HG02840 (cell line): ENCODE measurements around the gene RPIA.
"Not testable (repeated sequence)": the region's sequence is repeated elsewhere in the genome, so short reads cannot be mapped to it uniquely, and the experiment has no call there.

Experiments used
- ATAC-seq: cut with Tn5 transposase; IDR thresholded peaks from one replicate; pipeline ENCODE4 v1.9.1; 2021; ENCODE audit warnings: mild to moderate bottlenecking, moderate library complexity, moderate number of reproducible peaks; ENCODE audit not compliant: unreplicated experiment, low FRiP score

The RPIA gene

GRCh38 chr2:88729061-88729745, 37.7 kb downstream of the RPIA start:
- no peak for ATAC-seq

GRCh38 chr2:88733155-88733902, 41.9 kb downstream of the RPIA start:
- no peak for ATAC-seq

DNA sequence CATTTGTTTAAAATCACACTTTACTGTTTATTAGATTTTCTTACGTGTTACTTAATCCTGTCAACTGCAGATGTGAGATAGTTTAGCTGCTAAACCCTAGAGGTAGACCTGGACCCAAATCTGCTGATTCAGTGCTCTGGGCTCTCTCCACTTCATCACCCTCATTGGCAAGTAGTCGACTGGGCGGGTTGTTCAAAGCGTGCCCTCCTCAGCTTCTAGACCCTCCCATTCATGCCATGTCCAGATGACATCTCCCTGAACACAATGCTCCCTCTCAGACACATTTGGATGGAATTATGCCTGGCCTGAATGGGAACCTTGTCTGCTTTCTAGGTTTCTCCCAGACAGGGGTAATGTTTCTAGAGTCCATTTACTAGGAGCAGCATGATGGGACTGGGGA, 43.7 kb downstream of the RPIA start:
- no peak for ATAC-seq

GRCh38 chr2:88735853-88736252, 44.4 kb downstream of the RPIA start:
- ATAC-seq = no peak

DNA sequence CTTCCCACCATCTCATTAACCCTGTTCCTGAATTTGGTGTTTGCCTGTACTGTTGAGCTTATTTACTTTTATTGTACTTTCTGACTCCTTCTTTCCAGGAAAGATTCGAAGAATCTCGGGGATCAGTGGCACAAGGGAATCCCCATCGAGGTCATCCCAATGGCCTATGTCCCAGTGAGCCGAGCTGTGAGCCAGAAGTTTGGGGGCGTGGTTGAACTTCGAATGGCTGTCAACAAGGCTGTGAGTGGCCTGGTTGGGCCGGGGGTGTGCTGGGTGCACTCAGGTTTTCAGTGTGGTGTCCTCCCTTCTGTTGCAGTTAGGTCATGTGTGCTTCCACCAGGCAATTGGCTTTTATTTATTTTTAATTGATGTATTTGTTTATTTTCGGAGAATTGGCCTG, 45.0 kb downstream of the RPIA start:
- ATAC-seq = no peak

DNA sequence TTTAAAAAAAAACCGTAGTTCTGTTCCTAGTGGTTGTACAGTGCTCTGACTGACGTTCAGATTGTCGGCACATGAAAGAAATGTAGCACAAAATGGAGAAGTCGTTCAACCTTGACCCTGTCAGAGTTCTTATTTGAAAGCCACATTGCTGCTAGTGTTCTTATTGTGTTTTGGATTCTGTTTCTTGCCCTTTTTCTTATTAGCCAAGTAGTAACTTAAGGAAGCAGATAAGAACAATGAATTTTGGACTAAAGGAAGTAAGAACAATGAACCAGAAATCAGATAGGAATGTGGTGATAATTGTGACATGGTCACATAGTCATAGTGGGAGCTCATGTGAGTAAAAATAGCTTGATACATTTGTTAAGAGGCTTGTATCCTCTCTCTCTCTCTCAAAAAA, 45.9 kb downstream of the RPIA start:
- no peak for ATAC-seq

GRCh38 chr2:88738271-88738670, 46.8 kb downstream of the RPIA start:
- no peak for ATAC-seq

DNA sequence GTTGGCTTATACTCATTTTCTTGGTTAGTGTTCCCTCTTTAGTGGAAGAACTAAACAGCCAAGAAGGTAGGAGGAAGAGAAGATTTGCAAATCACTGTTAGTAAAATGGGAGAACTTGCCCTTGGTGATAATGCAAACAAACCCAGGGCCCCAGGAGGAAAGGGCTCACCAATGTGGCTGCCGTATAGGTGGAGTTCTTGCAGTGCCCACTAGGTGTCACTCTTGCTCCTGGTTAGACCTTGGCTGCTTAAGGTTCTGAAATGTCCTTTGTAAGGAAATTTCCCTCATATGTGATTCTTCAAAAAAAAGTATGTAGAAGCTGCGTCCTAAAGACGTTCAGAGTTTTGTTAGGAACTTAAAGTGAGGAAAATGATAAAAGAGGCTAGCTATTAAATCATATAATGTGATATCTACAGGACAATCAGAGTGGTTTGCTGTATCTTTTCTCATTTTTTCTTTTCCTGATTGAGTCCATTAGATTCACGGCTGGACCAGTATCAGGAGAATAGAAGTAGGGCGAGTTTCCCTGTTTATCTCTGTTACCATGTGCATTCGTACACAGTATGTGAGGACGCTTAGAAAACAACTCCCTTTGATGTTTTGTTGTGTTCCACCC, 48.6 kb downstream of the RPIA start:
- no peak for ATAC-seq

GRCh38 chr2:88746929-88747490, 55.5 kb downstream of the RPIA start:
- ATAC-seq = no peak

- no peak for ATAC-seq
These were observed 56.5 kb downstream of the RPIA start for GRCh38 chr2:88747990-88748389.

DNA sequence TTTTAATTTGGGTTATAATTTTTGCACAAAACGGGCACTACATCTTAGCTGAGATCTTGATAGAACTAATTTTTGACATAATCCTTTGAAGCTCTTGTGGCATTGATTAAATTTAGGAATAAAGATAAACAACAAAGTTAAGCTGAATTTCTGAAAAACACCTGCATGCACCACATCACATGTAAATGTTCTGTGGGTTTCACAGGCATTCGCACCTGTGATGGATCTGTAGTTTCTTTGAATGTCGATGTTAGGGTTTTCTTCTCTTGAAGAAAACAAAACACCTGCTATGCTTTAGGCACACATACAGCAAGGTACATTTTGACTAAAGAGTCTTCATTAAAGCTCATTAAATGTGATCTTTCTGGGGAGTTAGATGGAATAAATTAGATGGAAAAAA, 60.3 kb downstream of the RPIA start:
- ATAC-seq = no peak

DNA sequence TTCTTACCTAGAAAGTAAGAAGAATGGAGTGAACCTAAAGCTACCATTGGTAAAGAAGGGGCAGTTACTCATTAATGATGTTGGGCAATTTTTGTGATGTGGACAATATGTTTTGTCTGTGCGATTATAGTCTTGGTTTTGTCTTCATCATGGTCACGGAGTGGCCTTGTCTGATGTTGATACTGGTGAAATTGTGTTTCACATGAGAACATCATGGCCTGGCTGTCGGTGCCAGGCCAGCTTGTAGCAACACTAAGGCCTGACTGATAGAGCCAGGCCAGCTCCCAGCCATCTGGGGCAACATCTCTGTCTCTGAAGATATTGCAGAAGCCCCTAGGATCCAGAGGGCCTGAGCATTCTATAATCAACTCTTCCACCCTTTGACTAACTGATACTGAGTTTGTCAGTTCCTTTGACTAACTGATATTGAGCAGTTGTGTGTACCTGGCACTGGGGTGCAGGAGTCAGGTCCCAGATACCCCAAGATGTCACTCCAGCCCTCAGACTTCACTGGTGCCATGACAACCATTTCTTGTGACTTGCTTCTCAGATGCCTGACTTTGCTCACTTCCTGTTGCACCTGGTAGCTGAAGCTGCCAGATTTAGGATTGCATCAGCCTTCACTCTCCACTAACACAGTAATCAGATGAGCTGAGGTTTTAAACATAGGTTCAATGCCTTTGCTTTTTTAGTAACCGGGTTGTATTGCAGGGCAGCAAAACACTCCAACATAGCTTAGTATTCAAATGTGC, 62.5 kb downstream of the RPIA start:
- peak; percentile 70 for ATAC-seq

DNA sequence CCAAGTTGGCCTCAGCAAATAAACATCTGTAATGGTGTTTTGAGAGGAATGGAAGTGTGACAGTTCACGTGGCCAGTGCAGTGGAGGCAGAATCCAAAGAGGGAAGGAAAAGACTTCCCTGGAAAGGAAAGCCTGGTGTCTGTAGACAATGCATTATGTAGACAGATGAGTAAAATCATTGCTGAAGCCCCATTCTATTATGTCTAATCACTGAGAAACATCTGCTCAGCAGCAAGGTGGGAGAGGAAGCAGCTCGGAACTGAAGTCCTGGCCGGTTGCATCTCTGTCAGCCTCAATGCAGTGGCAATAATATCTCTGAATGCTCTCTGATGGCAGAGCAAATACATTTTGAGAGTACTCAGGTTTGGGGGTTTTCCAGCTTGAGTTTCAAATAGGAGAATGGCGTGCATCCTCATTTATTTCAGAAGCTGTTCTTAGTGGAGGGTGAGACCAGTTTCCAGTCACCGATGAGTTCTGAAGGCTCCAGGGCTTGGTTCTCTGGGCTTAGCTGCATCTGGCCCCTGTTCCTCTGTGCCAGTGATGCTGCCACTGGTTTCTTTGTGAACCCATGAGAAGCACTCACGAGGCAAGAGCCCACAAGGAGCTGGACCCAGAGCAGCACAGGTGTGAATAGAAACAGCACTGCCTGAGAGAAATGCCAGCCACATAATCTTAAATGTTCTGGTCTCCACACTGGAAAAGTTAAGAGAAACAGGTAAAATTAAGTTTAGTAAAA, 63.3 kb downstream of the RPIA start:
- peak; percentile 23 for ATAC-seq

- no peak for ATAC-seq
These were observed 64.4 kb downstream of the RPIA start for GRCh38 chr2:88755836-88756235.

- ATAC-seq = no peak
These were observed 65.6 kb downstream of the RPIA start for GRCh38 chr2:88757025-88757424.

GRCh38 chr2:88758702-88759101, 67.2 kb downstream of the RPIA start:
- ATAC-seq = not testable (repeated sequence)

DNA sequence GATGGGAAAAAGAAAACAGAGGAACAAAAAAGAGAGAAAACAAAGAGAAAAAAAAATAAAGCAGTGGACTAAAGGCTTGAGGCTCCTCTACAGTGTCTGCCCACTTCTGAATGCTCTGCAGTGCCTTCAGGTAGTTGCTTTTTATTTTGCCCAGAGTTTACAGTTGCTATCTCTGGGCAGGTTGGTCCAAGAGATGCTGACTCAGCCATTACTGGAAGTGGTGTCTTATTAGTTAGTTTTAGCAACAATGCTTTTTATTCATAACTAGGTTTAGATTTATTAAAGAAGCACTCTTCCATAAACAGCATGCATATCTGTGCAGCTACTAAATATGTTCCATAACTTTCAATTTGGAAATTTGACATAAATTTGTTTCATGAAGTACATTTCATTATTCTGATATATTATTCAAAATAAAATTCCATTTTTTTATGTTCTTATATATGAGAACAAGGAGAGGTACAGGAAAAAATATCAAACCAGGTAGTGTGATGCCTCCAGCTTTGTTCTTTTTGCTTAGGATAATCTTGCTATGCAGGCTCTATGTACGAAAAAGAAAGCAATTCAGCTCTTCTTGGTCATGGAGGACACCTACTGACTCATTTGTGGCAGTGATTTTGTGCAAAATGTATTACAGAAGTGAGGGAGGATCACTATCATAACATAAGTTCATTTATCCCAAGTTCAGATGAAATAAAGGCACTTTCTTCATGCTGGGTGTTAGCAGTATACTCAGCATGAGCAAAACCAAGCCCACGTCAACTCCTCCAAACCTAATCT, 69.5 kb downstream of the RPIA start:
- ATAC-seq = no peak

DNA sequence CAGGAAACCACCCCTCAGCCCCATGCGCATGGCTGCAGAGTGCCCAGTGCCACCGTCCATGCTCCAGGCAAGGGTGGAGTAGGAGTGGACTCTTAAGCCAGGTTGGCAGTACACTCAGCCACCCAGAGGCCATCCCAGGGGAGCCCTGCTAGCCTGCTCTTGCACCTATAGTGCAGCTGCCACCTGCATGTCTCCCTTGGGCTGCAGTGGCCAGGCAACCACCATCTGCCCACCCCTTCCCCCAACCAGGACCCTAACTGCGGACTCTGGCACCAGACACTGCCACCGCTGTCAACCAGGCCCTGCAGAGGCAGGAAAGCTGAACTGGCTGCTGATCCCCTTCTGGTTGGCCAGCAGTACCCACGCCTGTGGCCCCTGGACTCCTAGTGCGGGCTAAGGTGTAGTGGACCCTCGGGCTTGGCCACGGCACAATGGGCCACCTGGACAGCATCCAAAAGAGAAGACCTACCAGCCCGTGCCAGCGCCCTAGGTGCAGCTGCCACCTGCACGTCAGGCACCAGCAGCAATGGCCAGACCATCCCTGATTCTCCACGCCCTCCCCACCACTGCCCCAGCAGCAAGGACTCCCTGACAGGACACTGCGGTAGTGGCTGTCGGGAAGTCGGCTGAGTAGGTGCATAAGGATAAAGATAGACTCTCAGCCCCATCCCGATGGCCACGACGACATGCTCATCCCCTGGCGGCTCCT, 72.8 kb downstream of the RPIA start:
- no peak for ATAC-seq

DNA sequence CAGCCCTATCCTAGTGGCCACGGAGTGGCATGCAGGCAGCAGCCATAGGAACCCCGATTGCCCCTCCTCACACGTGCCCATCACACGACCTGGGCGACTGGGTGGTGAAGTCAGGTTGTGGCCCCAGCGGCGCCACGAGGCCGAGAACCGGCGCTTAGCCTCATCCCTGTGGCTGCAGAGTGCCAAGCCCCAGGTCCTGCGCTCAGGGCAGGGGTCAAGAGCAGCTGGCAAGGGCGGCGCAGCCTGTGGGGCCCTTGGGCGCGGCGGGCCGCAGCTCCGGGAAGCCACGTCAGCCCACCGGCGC, 73.3 kb downstream of the RPIA start:
- no peak for ATAC-seq
